GM18868 (cell line): ENCODE data around the gene ZNF680.
"Not testable (repeated sequence)": the region's sequence is repeated elsewhere in the genome, so short reads cannot be mapped to it uniquely, and the experiment has no call there.

Source experiments
- ATAC-seq: cut with Tn5 transposase; IDR thresholded peaks from one replicate; pipeline ENCODE4 v1.9.1; 2021; ENCODE audit warnings: mild to moderate bottlenecking, moderate library complexity; ENCODE audit not compliant: unreplicated experiment

The ZNF680 gene

GRCh38 chr7:64562626-64563278 is at the start of gene ZNF680:
TSS of gene ZNF680 (minus strand) at chr7:64563071. CDS start at chr7:64562954, 117 bp downstream.
- peak; percentile 99 for ATAC-seq

GRCh38 chr7:64612452-64612851 is 49.6 kb upstream of the ZNF680 start:
- no peak for ATAC-seq

DNA sequence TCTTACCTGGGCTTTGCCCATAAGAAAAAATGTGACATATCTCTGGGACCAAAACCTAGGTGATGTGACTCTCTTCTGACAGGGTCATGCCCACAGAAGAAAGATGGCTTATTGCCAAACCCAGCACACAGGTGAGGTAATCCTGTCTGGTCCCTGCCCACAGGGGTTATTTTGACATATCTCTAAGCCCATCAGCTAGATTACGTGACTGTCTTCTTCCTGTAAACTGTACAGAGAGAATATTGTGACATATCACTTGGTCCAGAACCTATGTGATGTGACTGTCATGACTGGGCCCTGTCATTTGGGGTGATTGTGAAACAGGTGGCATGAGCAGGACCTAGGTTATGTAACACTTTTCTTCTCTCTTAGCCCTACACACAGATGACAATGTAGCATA is 48.8 kb upstream of the ZNF680 start:
- no peak for ATAC-seq

- no peak for ATAC-seq
Measured at GRCh38 chr7:64610997-64611396, 48.1 kb upstream of the ZNF680 start.

DNA sequence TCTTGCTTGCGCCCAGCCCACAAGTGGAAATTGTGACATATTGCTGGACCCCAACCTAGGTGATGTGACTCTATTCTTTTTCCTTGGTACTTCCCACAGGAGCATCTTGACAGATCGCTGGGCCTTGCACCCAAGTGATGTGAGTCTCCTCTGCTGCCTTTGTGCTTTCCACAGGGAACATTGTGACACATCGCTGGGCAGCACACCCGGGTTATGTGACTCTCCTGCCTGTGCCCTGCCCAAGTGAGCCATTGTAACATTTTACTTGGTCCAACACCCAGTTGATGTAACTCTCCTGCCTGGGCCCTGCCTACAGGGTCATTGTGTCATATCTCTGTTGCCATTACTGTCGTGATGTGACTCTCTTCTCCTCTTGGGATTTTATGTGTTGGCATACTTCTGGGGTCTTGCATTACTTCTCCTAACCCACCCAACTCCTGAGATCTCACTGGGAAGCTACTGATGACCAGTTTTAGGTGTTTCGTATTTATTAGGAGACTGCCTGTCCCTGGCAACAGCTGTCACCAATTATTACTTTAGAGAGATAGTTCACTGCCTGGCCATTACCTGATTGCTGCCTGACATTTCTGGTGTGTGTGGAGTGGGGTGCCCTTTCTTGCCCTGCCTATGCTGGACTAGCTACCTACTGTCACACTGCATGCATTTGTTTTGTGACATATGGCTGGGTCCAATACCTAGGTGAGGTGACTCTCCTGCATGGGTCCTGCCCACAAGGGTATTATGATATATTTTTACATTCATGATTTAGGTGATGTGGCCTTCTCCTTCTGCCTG is 45.4 kb upstream of the ZNF680 start:
- no peak for ATAC-seq

- no peak for ATAC-seq
Measured at GRCh38 chr7:64606385-64606784, 43.5 kb upstream of the ZNF680 start.

DNA sequence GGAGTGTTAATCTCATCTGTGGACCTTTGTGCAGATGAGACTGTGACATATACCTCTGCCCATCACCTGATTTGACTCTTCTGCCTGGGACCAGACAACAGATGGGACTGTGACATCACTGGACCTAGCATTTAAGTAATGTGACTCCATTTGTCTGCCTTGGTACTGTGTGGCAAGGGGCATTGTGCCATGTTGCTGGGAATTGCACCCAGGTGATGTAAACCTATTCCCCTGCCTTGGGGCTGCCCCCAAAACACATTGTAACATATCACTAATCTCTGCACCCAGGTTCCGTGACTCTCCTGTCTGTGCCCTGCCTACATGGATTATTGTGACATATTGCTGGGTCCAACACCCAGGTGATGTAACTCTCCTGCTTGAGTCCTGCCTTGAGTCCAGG is 40.4 kb upstream of the ZNF680 start:
- no peak for ATAC-seq

DNA sequence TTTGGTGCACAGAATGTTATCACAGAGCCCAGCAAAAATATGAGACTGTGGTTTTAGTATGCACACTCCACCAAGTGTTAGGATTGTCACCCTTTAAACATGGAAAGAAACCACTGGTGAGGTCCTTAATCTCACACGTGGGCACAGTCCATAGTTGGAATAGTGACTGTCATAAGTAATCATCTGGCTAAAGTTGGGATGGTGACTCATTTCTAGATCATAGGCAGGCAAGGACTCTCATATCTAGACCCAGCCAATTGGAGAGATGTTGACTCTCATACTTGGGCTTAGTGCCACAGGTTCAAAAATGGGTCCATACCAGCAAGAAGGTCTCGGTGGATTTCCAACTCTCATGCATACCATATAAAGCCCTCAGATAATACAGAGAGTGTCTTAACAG is 39.6 kb upstream of the ZNF680 start:
- ATAC-seq = no peak

DNA sequence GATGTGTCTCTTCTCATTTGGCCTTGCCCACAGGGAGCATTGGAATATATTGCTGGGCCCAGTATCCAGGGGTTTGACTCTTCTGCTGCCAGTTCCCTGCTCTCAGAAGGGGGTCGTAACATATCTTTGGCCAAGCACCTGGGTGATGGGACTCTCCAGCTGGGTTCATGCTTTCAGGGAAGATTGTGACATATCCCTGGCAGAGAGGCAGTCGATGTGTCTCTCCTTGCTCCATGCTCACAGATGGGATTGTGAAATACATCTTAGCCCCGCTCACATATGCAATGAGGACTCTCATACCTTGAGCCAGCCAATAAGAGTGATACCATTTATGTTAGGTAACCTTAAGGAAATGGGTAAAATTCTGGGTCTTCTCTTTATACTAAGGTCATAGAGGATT is 39.2 kb upstream of the ZNF680 start:
- ATAC-seq = no peak

GRCh38 chr7:64599359-64599758 is 36.5 kb upstream of the ZNF680 start:
- ATAC-seq = no peak

GRCh38 chr7:64590971-64591370 is 28.1 kb upstream of the ZNF680 start:
- no peak for ATAC-seq

- no peak for ATAC-seq
Measured at GRCh38 chr7:64581926-64582894, 19.3 kb upstream of the ZNF680 start.

- no peak for ATAC-seq
Measured at GRCh38 chr7:64581391-64581790, 18.5 kb upstream of the ZNF680 start.

GRCh38 chr7:64574540-64575099 is 11.7 kb upstream of the ZNF680 start:
- no peak for ATAC-seq

DNA sequence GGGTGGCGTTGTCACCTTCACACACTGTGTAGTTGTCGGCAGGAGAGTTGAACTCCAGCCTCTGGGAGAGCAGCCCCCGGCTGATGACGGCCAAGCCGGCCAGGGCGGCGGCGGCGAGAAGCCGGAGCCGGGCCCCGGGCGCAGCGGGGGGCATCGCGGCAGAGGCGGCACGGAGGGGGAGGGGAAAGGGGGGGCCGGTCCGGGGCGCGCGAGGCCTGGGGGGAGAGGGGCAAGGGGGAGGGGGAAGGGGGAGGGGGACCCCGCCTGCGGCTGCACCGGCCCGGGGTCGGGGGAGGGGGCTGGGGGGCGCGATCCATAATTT is 7.4 kb upstream of the ZNF680 start:
- ATAC-seq = not testable (repeated sequence)

DNA sequence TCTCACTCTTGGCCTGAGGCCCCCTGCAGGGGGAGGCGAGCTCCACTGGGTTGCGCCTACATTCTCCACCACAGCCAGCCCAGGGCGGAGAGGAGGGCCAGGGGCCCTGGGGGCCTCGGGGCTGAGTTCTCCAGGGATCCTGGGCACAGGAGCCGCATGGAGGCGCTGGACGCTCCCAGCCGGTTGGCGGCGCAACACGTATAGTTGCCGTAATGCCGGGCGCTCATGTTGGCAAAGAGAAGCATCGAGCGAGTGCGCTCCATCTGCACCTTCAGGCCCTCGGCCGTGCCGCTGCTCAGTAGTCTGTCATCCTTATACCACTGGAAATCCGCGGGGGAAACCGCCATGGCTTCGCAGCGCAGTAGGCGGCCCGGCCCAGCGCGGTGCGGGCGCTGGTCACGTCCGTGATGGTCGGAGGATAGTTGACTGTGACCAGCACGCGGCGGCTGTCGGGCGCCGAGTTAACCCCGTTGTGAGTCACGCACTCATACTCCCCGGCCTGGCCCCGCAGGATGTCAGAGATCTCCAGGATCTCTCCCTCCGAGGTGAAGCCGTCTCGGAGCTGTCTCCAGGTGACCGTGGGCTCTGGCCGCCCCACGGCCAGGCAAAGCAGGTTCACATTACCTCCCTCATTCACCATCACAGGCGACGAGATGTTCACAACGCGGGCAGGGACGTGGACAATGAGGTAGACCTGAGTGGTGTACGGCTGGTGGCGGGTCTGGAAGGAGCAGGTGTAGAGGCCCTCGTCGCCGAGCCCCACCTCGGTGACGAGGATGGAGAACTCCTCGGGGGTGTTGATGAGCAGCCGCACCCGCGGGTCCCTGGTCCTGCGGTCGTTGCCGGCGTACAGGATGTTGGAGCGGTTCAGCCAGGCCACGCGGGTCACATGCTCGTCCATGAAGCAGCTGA is 6.8 kb upstream of the ZNF680 start:
- not testable (repeated sequence) for ATAC-seq

GRCh38 chr7:64562256-64562625 is 630 bp downstream of the ZNF680 start:
- ATAC-seq = peak; percentile 0

DNA sequence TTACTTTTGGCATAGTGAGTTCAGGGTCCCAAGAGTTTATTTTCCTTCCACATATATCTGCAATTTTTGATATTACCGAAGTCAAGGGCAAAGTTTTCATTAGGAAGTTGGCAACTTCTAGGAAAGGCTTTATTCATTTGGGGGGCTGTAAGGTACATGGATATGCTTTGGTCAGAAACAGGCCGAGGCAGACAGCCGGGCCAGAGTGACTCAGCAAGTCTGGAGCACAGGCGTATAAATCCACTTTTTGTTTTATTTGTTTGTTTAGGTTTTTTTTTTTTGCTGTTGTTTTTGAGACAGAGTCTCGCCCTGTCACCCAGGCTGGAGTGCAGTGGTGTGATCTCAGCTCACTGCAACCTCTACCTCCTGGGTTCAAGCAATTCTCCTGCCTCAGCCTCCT is 3.7 kb downstream of the ZNF680 start:
- ATAC-seq = no peak

DNA sequence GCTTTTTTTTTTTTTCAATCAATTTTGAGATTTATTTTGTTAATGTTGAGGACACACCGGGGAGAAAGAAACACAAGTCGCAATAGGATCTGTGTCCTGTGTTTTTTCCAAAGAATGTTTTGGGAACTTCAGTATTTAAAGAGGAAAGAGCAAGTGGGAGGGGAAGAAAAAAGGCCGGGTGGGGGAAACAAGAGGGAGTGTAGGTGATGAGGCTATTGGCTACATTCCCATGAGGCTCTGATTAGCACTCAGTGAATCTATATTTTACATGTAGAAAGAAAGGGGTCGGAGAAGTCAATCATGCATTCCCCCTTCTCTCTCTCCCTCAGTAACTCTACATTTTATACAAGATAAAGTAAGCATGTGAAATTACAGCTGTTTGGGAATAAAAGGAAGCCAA is 4.1 kb downstream of the ZNF680 start:
- ATAC-seq = no peak

GRCh38 chr7:64558323-64558705 is 4.6 kb downstream of the ZNF680 start:
- no peak for ATAC-seq
